GM19351 (cell line): ENCODE results near the gene NTRK2.
"Not testable (repeated sequence)": the region's sequence is repeated elsewhere in the genome, so short reads cannot be mapped to it uniquely, and the experiment has no call there.

Source experiments
- ATAC-seq: cut with Tn5 transposase; IDR thresholded peaks from one replicate; pipeline ENCODE4 v1.9.1; 2021; ENCODE audit warnings: mild to moderate bottlenecking, moderate library complexity; ENCODE audit not compliant: unreplicated experiment

Gene NTRK2

GRCh38 chr9:85046475-85046874 lies 376.9 kb downstream of the NTRK2 start:
- ATAC-seq: no peak

GRCh38 chr9:85053206-85053786 lies 383.8 kb downstream of the NTRK2 start:
- ATAC-seq: no peak

- no peak for ATAC-seq
Measured at GRCh38 chr9:85054017-85054416, 384.5 kb downstream of the NTRK2 start.

- peak; percentile 74 for ATAC-seq
Measured at GRCh38 chr9:85055506-85056202, 386.1 kb downstream of the NTRK2 start.

GRCh38 chr9:85056203-85056572 lies 386.7 kb downstream of the NTRK2 start:
- peak; percentile 62 for ATAC-seq

GRCh38 chr9:85061969-85062368 lies 392.4 kb downstream of the NTRK2 start:
- ATAC-seq: peak; percentile 43

- ATAC-seq: no peak
Measured at GRCh38 chr9:85062385-85063022, 393.0 kb downstream of the NTRK2 start.

- no peak for ATAC-seq
Measured at GRCh38 chr9:85064811-85065371, 395.4 kb downstream of the NTRK2 start.

GRCh38 chr9:85067792-85068191 lies 398.3 kb downstream of the NTRK2 start:
- ATAC-seq: peak; percentile 73

- ATAC-seq: not testable (repeated sequence)
Measured at GRCh38 chr9:85069421-85069820, 399.9 kb downstream of the NTRK2 start.
